Epithelial cell of proximal tubule (primary cell): ENCODE measurements around the gene FARS2. TPM values are rescaled to one million over a fixed set of nuclear protein-coding genes. Genes with fewer than 3 reads are reported as not detected.

Experiments used
- DNase-seq: peaks from one replicate; pipeline ENCODE4 v3.0.0-alpha.2; 2011; ENCODE audit warnings: low read depth
- H3K4me3 ChIP-seq: 2 replicates; pipeline ENCODE4 v1.5.1; 2011; ENCODE audit warnings: low read depth, mild to moderate bottlenecking, low read length
- CTCF ChIP-seq: conservative IDR thresholded peaks from 2 replicates; pipeline ENCODE4 v1.5.1; 2012; ENCODE audit warnings: low read depth, mild to moderate bottlenecking, low read length
- total RNA-seq: library from RNA; depleted of rRNA; stranded (reverse); fragments of >200 nt; gene quantifications from 2 replicates; pipeline ENCODE4 v1.2.3, GENCODE V29; 2015

The FARS2 gene
- total RNA-seq, 1 donor from 2014 or later = 7.7 TPM

DNA sequence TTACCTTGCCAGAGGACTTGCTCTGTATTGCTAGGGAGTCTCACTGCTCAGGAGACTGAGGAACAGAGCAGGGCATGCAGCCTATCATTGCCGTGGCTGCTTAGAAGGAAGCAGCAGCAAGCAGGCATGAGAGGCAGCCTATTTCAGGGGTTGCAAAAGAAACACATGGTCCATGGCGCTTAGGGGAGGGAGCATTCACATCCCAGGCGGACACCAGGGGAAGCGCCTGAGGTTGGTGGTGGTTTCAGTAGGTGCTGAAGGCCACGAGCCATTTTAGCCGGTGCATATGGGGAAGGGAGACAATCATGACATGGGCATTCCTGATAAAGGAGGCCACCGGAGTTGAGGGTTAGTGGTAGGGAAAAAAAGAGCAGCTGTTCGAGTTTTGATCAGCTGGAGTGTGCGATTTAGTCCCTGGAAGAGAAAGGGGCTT lies 20.9 kb downstream of the FARS2 start:
- TF ChIP-seq CTCF = no peak
- no peak overlapping the region for H3K4me3 ChIP-seq
- DNase-seq = no peak

GRCh38 chr6:5285081-5285480 lies 23.8 kb downstream of the FARS2 start:
- TF ChIP-seq CTCF = no peak
- DNase-seq = no peak
- no peak overlapping the region for H3K4me3 ChIP-seq

DNA sequence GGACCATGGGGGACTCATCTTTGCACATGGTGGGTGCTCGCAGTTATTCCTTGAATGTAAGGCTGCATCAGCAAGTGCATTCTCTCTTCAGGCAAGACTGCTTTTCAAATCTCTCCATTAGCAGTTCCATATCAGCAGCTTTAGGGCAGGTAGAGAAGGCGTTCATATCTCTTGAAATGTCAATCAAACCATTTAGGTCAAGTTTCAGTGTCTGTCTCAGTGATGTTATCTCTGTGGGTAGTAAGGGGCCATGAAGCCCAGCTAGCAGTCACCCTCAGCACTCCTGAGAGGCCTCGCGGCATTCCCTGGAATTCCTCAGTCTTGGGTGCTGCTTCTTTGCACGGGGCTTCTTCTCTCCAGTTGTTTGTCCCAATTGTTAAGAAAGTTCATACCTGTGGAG lies 24.2 kb downstream of the FARS2 start:
- no peak for DNase-seq
- TF ChIP-seq CTCF = no peak
- H3K4me3 ChIP-seq = no peak overlapping the region

- DNase-seq = no peak
- no peak overlapping the region for H3K4me3 ChIP-seq
- TF ChIP-seq CTCF = no peak
Measured at GRCh38 chr6:5286780-5287179, 25.5 kb downstream of the FARS2 start.

DNA sequence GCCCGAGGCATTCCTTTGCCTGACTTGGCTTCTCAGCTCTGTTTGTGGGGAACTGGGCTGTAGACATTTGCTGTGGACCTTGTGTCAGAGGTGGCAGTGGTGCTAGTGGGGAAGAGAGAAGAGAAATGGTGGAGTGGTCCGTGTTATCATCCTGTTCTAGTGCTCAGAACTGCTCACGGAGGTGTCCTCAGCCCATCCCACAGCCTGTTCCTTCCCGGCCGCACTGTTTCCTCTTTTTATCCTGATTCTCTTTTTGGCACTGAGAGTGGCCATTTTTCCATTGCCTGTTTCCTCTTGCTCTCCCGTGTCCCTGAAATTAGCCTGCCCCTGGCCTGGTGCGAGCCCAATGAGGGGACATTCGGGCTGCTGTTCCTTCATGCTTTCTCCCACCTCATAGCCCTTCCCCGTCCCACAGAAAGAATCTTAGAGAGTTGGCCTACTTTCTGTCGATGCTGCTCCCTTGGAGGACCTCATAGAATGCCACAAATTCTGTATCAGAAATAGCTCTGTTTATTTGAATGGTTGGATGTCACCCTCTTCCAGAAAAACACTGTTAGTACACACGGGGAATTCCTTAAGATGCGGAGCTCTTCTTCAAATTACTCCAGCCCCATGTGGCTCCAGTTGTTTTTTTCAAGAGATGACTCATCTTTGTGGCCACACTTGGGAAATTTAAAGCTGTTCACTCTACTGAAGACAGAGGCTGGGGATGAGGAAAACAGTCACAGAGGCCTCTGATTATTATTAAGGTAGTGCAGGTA lies 26.1 kb downstream of the FARS2 start:
- peak; percentile 65 for DNase-seq
- TF ChIP-seq CTCF = no peak
- H3K4me3 ChIP-seq = no peak overlapping the region

- TF ChIP-seq CTCF = no peak
- DNase-seq = no peak
- H3K4me3 ChIP-seq = no peak overlapping the region
Measured at GRCh38 chr6:5287966-5288297, 26.6 kb downstream of the FARS2 start.

GRCh38 chr6:5290097-5290496 lies 28.8 kb downstream of the FARS2 start:
- DNase-seq = no peak
- no peak for TF ChIP-seq CTCF

More at GRCh38 chr6:5290097-5290496, 28.8 kb downstream of the FARS2 start:
- H3K4me3 ChIP-seq = no peak overlapping the region
